ENCODE results near the gene MICU2.

The MICU2 gene, protein sequence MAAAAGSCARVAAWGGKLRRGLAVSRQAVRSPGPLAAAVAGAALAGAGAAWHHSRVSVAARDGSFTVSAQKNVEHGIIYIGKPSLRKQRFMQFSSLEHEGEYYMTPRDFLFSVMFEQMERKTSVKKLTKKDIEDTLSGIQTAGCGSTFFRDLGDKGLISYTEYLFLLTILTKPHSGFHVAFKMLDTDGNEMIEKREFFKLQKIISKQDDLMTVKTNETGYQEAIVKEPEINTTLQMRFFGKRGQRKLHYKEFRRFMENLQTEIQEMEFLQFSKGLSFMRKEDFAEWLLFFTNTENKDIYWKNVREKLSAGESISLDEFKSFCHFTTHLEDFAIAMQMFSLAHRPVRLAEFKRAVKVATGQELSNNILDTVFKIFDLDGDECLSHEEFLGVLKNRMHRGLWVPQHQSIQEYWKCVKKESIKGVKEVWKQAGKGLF

DNA sequence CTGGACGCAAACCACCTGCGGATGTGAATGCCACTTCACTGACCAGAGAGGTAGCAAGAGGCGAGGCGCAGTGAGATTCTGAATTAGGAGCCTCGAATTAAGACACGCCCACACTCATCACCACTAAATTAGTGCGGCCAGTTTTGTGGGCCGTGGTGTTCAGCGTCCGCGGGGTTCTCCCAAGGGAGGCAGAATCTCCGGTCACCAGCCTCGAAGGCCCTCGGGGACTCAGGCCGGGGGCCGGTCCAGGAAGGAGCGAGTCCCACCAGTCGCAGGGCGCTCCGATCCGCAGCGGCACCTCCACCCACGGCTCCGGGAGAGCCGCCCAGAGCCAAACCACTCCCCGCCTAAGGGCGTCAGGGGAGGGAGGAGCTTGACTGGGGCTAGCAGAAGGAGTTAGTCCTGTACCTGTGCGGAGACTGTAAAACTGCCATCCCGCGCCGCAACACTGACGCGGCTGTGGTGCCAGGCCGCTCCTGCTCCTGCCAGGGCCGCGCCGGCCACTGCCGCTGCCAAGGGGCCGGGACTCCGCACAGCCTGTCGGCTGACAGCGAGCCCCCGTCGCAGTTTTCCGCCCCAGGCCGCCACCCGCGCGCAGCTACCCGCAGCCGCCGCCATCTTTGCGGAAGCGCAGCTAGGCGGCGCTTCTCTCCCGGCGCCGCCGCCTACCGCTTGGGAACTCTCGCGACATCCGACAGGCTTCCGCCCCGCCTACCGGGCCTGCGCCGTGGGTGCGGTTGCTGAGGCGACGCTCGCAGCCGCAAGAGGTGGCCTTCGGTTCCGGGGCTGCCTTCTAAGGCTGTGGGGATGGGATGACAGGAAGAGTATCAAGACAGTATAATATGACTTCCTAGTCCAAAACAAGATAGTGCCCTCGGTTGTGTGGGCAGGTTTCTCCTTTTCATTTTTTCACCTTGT is at the start of gene MICU2:
Gene MICU2, minus strand, starts transcription at position 640 of the 918 bp plus-strand sequence. Its CDS starts 22 bp downstream, at position 618.
- DNase-seq (ENCODE audit: low spot score), result peak; percentile 96

DNA sequence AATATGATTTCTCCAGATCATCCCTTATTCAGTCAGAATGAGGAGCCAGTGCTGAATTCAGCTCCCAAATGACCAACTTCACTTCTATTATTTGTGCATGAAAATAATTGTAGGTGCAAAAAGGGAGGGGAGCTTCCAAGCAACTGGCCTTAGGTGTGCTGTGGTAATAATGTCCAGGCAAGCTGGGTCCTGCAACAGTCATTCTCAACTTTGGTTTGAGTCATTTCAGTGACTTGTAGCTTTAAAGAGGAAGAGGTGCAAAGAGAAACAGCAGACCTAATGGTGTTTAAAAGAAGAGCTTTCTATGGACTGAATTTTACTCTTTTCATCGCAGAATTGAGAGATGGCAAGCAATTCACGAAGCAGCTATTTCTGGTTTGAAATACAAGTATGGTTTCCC is 37.7 kb upstream of the MICU2 start:
- no peak for DNase-seq (ENCODE audit: low spot score)

DNA sequence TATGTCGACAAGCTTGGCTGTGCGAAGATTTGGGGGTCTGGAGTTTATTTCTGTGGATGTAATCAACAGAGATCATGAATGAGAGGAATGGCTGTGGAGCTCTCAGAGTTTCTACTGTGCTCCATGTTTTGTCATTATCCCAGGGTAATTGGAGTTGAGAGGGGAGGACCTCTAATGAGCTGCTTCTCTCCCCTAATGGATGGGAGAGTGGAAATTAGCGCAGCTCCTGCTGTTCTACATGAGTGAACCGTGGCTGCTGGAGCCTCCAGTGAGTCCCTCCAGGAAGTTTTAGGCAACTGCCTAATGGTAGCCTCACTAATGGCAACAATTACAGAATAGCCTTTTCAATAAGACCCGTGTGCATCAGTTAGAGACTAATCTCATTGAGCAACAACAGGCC is 35.6 kb upstream of the MICU2 start:
- no peak for DNase-seq (ENCODE audit: low spot score)

DNA sequence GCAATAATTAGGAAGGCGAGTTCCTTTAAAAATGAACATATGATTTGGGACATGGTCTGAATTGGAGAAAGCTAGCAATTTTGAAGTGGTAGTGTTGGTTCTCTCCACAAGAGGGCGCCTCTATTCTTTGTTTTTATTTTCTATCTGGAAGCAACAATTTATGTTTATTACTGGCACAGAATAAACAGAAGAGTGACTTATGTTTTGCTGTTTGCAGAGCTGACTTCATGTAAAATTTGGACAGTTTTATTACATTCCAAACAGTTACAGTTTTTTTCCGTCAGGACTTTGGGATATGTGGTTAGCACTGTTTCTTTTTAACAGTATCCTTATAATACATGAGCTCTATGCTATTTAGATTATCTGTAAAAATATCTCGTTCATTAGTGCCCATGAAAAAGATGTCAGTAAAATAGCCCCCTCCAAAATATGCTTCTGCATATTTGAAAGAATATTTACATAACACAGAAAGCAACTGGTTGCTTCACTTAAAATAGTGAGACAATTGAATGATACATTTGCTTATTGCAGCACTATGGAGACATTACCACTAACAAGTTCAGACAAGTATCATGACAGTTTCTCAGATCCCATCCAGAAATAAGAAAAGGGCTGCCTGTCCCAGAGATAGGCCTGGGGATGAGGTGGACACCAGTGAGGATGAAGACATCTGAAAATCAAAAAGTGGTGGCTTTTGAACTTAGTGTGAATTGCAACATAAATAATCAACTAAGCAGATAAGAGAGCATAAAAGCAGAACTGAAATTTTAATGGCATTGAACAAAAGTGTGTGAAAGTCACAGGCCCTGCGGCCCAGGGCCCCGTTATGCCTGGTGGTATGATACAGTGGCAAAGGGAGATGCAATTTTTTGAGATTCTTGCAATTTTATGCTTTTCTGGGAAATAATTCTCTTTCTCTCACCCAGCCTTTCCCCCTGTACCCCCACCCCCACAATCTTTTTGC is 34.6 kb upstream of the MICU2 start:
- peak; percentile 51 for DNase-seq (ENCODE audit: low spot score)

DNA sequence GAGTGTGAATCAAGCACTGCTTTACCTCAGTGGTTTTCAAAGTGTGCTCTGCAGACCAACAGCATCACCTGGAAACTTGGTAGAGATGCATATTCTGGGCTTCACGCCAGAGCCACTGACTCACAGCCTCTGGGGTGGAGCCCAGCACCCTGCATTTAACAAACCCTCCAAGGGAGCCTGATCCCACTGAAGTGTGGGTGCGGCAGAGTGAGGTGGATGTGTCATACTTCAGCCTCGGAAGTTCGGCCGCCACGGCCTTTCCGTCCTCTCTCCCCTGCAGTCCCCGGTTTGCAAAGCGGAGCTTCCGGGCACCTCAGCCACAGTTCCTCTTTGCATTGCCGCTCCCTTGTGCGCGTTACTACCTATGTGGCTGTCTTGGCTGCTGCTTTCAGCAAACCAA is 33.3 kb upstream of the MICU2 start:
- DNase-seq (ENCODE audit: low spot score), result no peak

DNA sequence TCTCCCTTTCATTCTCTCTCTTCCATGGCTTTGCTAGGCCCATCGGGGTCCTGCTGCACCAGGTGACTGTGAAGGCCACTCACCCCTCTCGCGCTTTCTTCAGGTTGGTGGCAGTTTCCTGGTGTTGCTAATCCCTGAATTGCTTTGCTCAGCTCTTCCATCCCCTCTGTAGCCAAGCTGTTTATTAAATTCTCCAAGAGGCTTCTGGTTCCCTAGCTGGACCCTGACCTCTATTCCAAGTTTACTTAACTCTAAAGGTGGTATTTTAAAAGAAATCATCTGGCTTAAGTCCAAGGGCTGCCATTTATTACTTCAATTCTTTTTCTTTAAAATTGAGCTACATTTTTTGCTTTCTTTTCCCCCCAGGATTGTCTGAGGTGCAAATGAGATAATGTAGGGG is 32.7 kb upstream of the MICU2 start:
- no peak for DNase-seq (ENCODE audit: low spot score)

DNA sequence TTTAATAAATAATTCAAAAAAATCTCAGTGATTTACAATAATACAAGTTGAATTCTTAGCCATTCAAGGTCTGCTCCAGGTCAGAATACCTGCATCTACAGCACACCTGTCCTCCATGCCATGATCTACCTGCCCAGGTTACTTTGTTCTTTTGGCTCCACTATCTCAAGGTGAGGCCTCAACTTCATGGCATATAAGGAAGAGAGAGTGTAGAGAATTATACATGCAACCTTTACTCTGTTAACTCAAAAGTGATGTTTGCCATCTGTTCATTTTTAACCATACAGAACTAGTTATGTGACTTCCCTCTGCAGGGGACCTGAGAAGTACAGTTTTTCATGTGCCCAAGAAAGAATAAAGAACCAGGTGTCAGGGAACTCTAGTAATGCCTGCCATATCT is 28.2 kb upstream of the MICU2 start:
- no peak for DNase-seq (ENCODE audit: low spot score)

DNA sequence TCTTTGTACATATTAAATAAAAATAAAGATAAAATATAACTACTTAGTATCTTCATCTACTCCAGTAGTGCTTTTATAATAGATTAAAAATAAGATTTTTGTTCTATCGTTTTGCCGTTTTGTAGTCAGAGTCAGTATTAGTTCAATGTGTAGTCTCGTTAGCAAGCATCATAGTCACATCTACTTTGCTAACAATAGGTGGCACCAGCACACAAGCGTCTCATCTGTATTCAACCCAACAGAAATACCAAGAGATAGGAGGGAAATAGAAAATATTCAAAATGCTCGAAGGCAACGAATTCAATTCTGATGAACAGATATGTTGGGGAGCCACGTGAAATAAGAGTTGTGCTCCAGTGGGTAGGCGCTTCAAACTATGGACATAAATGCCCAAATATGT is 21.4 kb upstream of the MICU2 start:
- DNase-seq (ENCODE audit: low spot score), result peak; percentile 51

DNA sequence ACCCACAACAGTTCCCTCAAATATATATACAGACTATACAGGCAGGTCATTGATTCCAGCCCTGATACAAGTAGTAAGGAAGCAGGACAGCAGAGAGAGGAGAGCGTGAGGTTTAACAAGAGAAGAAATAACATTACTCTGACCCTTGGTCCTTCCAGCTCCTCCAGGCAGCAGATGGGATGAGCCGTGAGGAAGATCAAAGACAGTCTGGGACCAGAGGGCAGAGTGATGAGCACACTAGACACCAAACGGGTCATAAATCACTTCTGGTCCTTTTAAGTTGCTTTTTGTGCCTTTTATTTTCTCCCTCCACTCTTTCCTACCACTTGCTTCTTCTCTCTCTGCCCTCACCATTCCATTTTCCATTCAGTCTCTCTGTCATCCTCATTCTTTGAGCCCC is 16.9 kb upstream of the MICU2 start:
- no peak for DNase-seq (ENCODE audit: low spot score)

DNA sequence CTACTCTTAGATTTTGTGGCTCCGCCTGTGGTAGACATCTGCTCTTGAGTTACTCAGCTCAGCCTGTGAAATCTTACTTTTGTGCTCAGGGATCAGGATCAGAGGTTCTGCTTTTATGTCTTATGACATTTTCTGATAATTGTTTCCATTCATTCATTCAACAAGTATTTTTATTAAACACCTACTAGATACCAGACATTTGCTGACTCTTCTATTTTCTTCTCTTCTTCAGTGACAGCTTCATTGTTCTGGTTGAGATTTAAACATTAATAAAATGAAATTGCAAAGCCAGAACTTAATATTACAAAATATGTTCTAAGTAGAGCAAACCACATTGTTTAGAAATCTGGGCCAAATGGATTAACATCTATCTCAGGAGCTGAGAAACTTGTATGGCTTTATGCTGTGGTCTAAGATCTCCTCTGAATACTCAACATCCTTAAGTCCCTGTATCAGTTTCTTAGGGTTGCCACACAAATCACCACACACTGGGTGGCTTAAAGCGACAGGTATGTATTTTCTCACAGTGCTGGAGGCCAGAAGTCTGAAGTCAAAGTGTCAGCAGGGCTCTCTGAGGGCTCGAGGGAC is 15.8 kb upstream of the MICU2 start:
- DNase-seq (ENCODE audit: low spot score), result no peak

DNA sequence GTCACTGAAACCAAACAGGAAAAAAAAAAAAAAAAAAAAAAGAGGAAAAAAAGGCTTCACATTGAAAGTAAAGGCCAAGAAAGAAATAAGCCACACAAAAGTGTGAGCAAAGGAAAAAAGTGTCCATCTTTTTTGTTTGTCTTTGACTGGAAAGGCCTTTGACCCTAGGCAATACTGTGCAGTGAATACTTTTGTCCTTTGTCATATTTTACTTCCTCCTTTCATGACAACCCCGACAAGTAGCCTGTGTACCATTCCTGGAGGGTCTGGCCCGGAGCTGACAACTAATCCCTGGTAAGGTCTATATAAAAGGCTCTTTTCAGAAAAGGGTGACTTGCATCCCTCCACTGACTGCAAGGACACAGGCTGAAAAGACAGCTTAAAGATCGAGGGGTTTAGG is 12.9 kb upstream of the MICU2 start:
- DNase-seq (ENCODE audit: low spot score), result no peak

DNA sequence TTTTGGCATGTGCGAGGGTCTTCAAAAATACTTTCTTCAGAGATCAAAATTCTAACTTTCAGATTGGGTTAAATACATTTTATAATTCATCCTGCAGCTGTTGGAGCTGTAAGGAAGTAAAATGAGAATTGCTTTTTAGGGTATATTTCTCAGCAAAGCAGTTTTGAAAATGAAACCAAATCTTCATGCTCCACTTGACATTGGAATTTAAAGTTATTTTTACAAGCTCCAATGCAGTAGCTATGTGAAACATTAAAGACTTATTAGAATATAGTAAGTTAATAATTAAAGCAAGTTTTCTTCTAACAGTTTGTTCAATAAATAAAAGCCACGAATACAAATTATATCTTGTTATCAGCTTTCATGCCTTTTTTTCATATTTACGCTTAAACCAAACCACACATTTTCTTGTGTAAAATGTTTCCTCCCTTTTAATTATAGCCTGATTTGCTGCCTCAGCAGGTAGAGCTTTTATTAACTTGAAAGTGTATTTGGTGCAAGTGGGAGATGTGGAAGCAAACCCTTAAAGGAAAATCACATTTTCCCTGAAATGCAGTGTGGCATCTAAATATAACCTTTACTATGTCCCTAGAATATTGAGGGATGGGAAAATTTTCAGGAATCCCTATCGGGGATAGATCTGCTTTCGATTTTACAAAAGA is 12.4 kb upstream of the MICU2 start:
- DNase-seq (ENCODE audit: low spot score), result no peak

DNA sequence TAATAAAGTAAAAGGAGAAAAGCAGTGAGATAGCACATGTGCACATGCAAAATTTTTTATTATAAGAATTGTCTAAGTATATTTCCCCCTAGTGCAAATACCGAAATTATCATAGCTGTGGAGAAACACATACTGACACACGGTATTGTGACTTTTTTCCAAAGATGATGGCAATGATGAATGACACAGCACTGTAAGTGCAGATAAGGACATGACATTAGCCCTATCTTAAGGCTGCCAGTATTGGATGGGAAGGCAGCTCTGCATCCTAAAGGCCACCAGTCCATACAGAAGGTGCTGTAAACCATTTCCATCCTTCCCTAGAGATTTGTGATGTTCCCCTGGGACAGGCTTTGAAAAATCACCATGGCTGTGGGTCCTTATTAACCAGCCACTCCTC is 11.5 kb upstream of the MICU2 start:
- DNase-seq (ENCODE audit: low spot score), result no peak

DNA sequence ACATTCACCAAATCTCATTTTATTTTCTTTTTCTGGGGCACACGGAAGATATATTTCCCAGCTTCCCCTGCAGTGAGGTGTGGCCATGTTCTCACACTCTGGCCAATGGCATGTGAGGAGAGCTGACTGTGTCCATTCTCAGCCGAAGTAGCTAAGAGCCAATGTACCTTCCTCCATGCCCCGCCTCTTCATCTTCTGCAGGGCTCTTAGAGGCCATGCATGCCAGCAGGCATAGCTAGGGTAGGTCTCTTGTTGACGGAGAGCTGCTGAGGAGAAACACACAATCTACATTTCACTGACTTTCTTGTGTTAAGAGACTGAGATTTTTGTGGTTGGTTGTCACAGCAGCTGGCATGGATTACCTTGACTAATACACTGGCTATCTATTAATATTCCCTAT is 9.8 kb upstream of the MICU2 start:
- no peak for DNase-seq (ENCODE audit: low spot score)

DNA sequence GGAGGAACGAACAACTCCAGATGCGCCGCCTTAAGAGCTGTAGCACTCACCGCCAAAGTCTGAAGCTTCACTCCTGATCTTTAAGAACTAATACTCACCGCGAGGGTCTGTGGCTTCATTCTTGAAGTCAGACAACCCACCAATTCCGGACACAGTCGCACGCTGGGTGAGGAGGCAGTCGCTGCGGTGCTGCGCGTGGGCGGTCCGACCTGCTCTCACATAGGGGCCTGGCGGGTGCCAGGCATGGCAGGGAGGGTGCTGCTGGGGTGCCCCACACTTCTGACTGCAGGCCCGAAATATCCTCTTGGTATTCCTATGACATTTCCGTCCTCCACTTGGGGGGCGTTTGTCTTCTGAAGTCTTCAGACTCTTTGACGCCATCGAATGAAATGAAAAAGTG is 7.4 kb upstream of the MICU2 start:
- no peak for DNase-seq (ENCODE audit: low spot score)

DNA sequence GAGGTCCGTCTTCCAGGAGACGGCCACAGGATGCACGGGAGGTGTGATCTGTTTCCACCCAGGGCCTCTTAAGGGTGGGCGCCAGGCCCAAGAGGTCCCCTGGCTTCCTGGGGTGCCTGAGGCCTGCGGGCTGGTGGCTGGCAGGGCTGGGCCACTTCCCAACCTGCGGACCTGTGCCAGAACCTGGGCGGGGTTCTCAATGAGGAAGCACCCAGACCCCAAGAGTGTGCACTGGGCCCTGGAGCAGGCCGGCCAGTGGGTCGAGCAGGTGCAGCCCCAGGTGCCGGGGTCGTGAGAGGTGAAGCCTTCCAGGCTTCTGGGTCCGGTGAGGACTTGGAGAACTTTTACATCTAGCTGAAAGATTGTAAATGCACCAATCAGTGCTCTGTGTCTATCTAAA is 6.7 kb upstream of the MICU2 start:
- DNase-seq (ENCODE audit: low spot score), result no peak

DNA sequence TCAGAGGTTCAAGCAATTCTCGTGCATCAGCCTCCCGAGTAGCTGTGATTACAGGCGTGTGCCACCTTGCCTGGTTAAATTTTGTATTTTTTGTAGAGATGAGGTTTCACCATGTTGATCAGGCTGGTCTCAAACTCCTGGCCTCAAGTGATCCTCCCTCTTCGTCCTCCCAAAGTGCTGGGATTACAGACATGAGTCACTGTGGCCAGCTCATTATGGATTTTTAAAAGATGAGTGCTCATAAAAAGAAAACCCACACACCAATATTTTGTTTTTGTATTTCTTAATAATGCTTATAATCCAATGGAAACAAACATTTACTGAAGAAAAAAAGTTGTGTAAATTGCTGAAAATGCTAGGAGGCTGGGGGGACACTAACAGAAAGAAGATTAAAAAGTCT is 5.0 kb upstream of the MICU2 start:
- DNase-seq (ENCODE audit: low spot score), result no peak

DNA sequence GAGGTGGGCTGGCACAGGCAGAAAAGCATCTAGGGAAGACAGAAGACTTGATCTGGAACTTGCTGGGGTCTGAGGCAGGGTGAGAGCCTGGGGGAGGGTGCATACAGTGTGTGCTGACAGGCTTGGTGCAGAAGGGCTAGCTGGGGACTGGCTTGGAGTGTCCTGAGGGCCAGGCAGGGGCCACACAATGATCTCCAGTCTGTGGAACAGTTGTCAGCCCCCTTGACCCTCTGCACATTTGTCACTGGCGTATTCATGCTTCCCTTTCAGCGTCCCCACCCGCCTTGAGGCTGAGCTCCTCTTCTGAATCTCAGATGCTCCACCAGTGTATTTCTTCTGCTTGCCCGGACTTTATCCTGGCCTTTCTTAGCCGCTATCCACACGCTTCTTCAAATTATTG is 2.8 kb upstream of the MICU2 start:
- no peak for DNase-seq (ENCODE audit: low spot score)

DNA sequence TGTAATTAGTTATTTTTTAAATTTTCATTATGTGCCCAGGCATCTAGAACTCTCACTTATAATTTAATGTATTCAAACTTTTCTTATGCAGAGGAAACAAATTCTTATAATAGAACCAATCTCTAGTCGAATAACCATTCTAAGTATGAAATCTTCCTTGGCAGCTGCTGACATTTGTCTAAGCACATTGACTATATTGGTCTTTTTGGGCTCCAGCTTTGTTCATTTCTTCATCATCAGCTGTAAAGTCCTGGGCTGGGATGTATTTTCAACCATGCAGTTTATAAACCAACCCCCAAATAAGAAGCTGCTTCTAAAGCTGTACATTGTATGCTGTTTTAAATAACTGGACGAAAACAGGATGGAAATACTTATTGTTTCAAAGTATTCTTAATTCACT is 2.3 kb upstream of the MICU2 start:
- no peak for DNase-seq (ENCODE audit: low spot score)

DNA sequence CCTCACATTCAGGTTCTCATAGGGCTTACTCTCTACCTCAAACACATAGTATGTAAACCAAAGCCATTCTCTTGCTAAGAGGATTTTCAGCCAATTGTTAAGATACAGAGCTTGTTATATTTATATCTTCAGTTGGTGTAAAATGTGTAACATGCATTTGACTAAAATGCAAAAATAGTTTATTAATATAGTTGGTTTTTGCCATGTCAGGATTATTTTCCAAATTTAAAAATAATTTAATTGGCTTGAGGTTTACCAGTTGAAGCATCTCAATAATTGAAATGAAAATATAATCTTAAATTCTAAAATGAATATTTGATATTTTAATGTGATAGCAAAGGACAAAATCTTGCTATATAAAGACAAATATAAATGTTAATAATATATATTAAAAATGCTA is 7.2 kb downstream of the MICU2 start:
- DNase-seq (ENCODE audit: low spot score), result no peak

DNA sequence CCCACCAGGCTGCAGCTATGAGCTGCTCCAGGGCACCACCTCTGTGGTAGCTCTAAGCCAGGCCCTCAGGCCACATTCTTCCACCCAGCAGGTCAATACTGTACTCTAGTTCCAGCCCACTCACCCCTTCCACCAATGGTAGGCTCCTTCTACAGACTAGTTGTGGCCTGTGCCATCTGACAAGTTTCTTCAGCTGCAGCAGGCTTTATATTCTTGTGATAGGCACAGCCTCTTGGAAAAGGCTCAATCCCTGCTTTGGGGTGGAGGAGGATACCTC is 8.5 kb downstream of the MICU2 start:
- no peak for DNase-seq (ENCODE audit: low spot score)
